A549 treated with dexamethasone at 1 μM for 4 hours (cell line): ENCODE measurements around the gene ARHGEF16. TPM values are rescaled to one million over a fixed set of nuclear protein-coding genes. Genes with fewer than 3 reads are reported as not detected.

ENCODE experiments used
- total RNA-seq: library from RNA; stranded (reverse); fragments of 200-300 nt; extraction: Qiagen RNA extraction; gene quantifications from 5 replicates; pipeline ENCODE4 v1.2.3, GENCODE V29; 2022

Gene ARHGEF16
- total RNA-seq = 3.1 to 5.6 TPM (median 5.1 TPM) in 5 replicates

DNA sequence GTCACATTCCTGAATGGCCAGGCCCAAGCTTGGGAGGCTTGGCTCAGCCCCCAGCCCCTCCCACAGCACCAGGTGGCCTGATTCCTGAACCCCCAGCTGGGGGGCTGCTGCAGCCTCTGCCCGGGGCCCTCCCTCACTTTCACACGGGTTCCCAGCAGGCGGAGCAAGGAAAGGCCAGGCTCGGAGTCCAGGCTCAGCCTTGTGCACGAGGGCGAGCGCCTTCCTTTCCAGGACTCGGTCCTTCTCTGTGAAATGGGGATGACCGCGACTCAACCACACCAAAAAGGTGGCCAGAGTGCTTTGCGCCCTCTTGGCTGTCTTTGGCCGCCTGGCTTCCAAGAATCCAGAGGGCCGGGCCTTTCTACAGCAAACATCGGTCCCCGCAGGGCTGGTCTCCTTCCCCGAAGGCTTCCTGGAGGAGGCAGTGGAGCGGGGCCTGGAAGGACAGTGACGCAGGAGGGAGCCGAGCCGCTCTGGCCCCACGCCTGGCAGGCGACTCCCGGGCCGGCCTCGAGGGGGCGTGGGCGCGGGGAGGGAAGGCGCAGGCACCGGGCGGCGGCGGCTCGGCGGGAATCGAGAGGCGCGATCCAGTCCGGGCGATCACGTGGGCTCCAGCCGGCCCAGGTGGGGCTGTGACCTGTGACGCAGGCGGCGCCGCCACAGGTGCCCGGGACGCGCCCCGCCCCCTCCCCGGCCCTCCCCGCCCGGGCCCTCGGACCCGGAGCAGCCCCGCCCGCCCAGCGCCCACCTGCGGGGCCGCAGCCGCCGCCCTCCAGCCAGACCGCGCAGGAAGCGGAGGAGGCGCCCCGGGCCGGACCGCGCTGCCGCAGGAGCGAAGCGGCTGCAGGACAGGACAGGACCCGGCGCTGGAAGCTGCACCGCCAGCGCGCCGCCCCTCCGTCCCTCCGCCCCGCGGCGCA, at the start of gene ARHGEF16:
Gene ARHGEF16, plus strand, starts transcription at position 775 of the 920 bp plus-strand sequence. CDS start 8,420 bp downstream, outside the sequence.

Other genes starting within 250 kb of the ARHGEF16 start
- gene MEGF6, start 156.8 kb downstream of the ARHGEF16 start, total RNA-seq = 3.8 to 10.8 TPM (median 7.4 TPM) in 5 replicates
- 23.6 to 30.7 TPM (median 29.8 TPM) in 5 replicates for gene TPRG1L, start 170.3 kb downstream of the ARHGEF16 start, total RNA-seq
- 12.0 to 19.3 TPM (median 18.2 TPM) in 5 replicates for gene WRAP73, start 195.4 kb downstream of the ARHGEF16 start, total RNA-seq
- gene TP73, start 197.9 kb downstream of the ARHGEF16 start, total RNA-seq = 0.54 to 1.1 TPM (median 1.0 TPM) in 5 replicates